IPS-NIHi7 (cell line): ENCODE results near the gene BCL6B.
"Not testable (repeated sequence)": the region's sequence is repeated elsewhere in the genome, so short reads cannot be mapped to it uniquely, and the experiment has no call there.

Experiments
- DNase-seq: peaks from one replicate; pipeline ENCODE4 v3.0.0; 2012; ENCODE audit warnings: mixed read lengths; ENCODE audit errors: extremely low spot score

Gene BCL6B, protein sequence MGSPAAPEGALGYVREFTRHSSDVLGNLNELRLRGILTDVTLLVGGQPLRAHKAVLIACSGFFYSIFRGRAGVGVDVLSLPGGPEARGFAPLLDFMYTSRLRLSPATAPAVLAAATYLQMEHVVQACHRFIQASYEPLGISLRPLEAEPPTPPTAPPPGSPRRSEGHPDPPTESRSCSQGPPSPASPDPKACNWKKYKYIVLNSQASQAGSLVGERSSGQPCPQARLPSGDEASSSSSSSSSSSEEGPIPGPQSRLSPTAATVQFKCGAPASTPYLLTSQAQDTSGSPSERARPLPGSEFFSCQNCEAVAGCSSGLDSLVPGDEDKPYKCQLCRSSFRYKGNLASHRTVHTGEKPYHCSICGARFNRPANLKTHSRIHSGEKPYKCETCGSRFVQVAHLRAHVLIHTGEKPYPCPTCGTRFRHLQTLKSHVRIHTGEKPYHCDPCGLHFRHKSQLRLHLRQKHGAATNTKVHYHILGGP

DNA sequence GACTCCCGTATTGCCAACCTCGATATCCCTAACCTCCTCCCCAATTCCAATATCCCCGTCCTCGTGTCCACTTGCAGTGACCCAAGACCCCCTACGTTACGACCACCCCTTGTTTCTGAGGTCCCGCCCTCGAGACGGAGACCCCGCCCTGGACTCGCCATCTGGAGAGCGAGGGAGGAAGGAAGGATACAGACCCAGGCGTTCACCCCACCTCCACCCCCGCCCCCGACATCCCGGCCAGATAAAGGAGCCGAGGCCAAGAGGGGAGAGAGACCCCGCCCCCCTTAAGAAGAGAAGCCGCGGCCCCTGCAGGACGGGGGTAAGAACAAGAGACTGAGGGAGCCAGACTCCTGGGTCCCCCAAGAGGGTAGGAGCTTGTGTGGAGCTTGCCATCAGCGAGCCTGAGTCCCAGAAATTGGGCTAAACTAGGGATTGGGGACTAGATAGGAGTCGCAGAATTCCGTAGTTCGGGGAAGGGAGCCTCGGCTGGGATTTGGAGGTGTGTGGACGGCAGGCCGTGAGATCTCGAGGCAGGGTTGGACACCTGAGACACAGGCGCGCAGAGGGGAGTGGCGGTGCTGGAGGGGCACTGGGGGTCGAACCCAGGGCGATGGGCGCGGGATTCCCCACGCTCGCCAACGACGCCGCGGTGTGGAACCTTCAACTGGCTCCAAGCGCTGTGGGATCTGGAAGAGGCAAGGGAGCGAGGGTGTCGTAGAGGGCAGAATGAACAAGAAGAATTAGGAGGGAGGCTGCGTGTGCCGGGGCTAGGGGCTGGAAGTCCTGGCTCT is at the start of gene BCL6B:
BCL6B (plus strand) TSS at position 270 of the 791 bp plus-strand sequence. CDS start 622 bp downstream, outside the sequence.
- peak; percentile 39 for DNase-seq

DNA sequence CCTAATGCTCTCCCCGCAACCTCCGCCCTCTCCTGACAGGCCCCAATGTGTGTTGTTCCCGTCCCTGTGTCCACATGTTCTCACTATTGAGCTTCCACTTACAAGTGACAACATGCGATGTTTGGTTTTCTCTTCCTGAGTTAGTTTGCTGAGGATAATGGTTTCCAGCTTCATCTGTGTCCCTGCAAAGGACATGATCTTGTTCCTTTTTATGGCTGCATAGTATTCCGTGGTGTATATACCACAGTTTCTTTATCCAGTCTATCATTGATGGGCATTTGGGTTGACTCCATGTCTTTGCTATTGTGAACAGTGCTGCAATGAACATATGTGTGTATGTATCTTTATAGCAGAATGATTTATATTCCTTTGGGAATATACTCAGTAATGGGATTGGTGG is 43.4 kb upstream of the BCL6B start:
- DNase-seq: not testable (repeated sequence)

DNA sequence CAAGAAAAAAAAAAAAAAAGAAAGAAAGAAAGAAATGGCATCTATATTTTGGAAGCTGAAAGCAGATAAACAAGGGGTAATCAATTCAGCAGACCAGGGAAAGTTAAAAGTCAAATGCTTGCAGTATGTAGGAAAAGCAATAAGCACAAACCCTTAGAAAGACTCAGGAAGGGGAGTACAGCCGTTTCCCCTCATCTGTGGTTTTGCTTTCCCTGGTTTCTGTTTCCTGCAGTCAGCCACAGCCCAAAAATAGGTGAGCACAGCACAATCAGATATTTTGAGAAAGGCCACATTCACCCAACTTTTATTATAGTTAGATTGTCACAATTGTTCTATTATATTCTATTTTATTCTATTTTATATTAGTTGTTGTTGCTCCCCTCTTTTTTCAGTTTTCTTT is 41.4 kb upstream of the BCL6B start:
- DNase-seq: no peak

DNA sequence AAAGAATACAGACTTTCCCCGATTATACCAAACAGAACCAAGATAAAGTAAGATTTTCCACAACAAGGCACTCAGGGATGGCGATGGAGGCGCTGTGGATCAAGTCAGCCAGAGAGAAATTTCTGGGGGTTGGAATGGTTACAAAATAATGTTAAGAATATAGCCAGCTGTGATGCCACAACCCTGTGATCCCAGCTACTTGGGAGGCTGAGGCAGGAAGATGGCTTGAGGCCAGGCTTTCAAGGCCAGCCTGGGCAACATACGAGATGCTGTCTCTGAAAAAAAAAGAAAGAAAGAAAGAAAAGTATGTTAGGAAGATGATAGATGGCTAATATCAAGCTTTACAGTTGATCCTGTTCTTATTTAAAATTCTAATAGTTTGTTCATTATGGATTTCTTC is 37.6 kb upstream of the BCL6B start:
- DNase-seq: no peak

DNA sequence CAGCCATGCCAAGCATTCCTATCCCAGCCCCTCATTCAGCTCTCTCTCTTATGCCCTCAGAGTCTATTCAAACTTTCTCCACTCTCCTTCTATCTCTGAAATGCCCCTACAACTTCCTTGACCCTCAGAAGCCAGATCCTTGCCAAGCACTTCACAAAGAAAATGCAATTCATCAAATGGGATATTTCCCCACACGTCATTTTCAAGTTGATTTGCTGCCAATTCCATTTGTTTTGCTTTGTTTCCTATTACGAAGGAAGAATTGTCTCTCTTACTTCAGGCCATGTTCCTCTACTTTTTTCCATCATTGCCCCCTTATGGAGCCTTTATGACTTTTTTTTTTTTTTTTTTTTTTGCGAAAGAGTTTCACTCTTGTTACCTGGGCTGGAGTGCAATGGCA is 36.2 kb upstream of the BCL6B start:
- DNase-seq: no peak

DNA sequence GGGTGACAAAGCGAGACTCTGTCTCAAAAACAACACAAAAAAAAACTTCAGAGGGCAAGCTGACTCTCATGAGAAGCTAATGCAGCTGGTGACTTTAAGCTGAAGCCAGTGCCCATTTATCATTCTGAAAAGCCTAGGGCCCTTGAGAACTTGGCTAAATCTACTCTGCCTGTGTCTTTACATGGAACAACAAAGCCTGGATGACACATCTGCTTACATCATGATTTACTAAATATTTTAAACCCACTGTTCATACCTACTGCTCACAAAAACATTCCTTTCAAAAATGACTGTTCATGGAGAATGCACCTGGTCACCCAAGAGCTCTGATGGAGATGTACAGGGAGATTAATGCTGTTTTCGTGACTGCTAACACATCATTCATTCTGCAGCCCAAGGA is 33.1 kb upstream of the BCL6B start:
- DNase-seq: no peak

DNA sequence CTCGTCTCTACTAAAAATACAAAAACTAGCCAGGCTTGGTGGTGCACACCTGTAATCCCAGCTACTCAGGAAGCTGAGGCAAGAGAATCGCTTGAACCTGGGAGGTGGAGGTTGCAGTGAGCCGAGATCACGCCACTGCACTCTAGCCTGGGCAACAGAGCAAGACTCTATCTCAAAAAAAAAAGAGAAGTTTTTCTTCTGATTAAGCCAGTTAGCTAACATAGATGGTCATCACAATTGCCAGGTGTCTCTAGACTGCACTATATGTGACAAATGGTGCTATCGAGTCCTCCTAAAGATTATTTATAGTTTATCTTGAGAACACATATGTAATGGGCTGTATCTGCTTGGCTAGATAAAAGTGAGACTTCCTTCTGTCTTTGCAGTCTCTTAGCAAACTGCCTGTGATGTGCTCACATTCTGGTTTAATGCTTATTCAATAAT is 29.2 kb upstream of the BCL6B start:
- DNase-seq: not testable (repeated sequence)

DNA sequence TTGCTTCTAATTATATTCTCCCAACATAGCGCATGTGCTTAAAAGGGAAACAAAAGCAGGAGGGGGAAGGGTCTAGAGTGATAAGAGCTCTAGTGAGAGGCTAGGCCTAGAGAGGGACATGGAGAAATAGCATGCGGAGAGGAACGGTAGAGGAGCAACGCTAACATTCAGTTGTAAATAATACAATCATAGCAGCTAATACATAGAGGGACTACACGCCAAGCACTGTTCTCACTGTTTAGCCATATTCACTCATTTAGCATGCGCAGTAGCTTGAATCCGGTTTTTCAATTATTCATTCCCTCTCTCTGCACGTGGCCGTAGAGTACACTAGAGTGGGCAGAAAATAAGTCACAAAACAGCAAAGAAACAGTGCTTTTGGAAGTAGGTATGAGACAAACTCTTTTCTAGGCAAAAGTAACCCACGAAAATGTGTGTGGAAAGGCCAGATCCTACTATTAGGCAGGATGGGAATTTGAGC is 28.7 kb upstream of the BCL6B start:
- DNase-seq: no peak

DNA sequence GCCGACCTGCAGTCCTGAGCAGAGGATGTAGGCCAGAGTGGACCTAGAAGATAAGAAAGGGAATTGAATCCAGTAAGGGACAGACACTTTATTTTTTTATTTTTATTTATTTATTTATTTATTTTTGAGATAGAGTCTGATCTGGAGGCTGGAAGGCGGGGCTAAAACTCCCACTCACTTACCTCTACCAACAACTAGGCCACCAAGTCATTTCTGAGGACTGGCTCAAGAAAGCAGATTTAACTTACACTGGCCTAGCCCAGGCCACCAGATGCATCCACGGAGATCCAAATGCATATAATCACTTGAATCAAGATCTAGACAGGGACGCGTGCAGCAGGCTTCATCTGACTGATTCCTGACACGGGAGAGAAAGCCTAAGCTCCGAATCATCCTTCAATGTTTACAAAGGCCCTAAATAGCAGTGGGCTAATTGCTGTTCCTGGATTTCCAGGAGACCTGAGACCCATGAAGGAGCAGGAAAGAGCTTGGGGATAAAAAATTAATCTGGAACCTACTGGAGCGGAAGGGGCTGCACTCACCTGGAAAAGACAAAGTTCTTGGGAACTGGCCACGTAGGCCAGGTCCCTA is 28.1 kb upstream of the BCL6B start:
- no peak for DNase-seq

DNA sequence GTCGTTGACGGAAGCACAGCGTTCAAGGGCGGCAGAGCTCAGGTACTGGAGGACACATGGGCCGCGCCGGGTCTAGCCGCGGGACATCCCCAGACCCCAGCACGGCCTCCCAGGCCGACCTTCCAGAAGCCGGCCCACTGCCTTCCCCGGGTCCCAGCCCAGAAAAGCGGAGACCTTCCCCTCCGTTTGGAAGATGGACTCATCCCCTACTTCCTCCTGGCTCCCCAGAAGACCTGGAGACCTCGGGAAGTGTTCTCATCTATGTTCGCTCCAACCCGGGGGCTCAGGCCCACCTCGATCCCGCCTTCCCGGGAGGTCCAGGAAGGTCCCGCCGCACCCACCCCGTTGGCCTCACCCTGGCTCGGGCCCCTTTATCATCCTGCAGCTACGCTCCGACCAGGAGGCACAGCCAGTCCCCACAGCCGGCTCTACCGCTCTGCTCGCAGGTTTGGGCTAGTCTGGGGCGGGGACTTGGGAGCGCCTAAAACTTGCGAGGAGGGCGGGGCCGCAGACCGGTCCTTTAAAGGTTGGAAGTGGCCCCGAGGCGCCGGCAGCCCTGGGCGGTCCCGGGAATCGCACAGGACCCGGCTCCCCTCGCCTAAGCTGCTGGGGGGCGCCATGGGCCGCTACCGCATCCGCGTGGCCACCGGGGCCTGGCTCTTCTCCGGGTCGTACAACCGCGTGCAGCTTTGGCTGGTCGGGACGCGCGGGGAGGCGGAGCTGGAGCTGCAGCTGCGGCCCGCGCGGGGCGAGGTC is 27.2 kb upstream of the BCL6B start, which contains the start of gene ALOX12:
ALOX12 (plus strand) TSS at position 550 of the 756 bp plus-strand sequence; CDS start at position 619, 69 bp downstream.
- DNase-seq: peak; percentile 76

DNA sequence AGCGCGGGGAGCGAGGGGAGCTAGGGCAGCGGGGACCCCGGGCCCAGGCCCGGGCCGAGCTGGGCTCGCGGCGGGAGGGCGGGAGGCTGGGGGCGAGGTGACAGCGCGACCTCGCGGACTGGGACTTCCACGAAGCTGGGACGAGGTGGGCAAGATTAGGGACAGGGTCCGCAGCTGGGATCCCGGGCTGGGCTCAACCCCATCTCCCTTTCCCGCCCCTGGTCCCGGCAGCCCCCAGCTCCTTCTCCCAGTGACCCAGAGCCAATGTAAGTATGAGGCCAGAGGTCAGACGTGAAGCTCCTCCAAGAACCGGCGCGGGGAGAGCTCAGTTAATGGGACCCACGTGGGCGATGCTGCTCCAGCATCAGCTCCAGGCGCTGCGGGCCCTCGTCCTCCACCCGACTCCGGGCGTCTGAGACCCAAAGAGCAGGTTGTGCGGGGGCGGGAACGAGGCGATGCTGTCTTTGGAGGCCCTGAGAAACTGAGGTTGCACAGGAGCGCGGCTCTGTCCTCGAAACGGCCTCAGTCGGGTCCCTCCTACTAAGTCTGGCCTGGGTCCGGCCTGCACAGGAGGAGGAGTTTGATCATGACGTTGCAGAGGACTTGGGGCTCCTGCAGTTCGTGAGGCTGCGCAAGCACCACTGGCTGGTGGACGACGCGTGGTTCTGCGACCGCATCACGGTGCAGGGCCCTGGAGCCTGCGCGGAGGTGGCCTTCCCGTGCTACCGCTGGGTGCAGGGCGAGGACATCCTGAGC is 26.4 kb upstream of the BCL6B start:
- DNase-seq: peak; percentile 45

DNA sequence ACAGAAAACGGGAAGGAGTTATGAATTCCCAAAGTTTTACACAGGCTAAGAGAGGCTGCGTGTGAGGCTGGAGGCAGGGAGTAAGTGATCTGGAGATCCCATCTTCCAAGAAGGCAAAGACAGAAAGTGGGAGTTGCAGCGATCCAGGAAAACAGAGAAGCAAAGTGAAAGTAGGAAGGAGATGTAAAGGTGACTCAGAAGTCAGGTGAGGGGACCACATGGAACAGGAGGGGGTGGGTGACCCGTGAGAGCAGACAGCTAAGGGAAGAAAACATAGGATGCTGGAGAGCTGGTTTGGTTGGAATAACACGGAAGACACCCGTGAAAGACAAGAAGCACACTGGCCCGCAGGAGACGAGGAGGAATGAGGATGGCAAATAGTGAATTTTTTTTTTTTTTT is 25.7 kb upstream of the BCL6B start:
- no peak for DNase-seq

DNA sequence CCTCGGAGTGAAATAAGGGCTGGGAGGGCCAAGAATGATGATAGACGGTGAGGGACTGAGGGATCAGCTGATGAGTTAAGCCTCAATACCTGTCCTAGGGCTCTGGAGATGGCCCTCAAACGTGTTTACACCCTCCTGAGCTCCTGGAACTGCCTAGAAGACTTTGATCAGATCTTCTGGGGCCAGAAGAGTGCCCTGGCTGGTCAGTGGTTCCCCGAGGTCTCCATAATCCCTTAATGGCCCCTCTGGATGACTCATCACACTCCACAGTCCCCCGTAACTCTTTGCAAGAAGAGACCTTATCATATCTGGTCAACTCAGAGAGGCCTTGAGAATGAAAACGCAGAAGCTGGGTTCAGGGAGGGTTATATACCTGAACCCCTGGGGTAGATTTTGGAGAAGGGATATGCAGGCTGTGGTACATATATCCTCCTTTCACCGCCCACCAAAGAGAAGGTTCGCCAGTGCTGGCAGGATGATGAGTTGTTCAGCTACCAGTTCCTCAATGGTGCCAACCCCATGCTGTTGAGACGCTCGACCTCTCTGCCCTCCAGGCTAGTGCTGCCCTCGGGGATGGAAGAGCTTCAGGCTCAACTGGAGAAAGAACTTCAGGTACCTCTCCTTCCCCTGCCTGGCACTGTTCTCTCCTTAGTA is 23.9 kb upstream of the BCL6B start:
- no peak for DNase-seq

DNA sequence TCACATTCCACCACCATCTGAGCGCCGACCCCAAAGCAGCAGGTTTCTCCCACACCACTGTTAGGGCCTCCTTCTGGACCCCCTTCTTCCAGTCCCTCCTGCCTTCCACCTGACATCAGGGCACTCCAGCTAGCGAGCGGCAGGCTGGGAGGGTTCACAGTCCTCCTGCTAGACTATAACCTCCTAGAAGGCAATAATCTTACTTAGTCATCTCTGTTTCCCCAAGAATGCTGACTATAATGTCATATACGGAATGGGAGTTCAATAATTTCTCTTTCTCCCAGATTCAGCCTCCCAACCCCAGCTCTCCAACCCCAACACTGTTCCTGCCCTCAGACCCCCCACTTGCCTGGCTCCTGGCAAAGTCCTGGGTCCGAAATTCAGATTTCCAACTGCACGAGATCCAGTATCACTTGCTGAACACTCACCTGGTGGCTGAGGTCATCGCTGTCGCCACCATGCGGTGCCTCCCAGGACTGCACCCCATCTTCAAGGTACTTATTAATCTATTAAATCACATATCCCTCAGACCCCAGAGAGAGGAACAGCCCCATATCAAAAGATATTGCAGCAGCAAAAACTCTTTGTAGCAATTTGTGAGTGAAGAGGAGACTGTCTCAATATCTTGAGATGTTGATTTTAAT is 21.4 kb upstream of the BCL6B start:
- DNase-seq: peak; percentile 42

DNA sequence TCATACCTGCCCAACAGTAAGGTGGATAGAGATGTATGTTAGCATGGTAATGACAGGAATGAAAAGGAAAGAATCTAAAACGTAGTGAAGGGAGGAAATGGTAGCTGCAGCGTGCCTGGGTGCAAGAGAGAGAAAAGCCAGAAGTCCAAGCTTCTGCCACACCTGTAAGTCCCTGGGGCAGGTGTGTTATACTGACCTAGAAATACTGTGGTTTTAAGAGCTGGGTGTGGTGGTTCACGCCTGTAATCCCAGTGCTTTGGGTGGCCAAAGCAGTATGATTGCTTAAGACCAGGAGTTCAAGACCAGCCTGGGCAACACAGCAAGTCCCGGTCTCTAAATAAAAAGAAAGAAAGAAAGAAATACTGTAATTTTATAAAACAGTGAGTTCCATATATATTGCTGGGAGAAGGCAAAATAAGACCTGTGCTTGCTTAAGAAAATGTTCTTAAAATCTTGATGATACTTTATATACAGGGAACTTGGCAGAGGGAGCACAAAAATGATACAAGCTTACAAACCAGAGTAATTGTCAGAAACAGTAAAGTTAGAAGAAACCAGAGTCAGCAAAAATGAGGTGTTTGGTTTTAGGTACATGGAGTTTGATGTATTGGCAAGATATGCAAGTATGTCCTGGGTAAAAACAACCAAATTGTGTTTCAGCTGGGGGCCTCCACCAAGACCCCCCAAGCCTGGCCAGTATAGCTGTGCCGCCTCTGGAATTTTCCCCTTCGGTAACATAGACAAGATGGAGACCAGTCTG is 20.4 kb upstream of the BCL6B start:
- no peak for DNase-seq

DNA sequence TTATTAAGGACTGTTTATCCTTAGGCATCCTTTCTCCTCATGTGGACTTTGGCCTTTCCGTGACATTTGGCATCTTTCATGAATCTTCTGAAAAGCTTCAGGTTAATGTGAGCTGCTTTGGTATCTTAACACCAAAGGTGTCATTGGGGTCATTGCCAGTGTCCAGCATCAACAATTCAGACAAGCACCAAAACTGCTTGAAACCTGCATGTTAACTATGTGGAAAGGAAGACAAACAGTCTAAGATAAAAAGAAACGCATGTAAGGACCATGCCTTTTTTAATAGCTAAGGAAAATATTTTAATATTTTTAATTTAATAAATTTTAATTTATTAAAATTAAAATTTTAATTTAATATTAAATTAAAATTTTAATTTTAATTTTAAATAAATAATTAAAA is 19.1 kb upstream of the BCL6B start:
- no peak for DNase-seq

DNA sequence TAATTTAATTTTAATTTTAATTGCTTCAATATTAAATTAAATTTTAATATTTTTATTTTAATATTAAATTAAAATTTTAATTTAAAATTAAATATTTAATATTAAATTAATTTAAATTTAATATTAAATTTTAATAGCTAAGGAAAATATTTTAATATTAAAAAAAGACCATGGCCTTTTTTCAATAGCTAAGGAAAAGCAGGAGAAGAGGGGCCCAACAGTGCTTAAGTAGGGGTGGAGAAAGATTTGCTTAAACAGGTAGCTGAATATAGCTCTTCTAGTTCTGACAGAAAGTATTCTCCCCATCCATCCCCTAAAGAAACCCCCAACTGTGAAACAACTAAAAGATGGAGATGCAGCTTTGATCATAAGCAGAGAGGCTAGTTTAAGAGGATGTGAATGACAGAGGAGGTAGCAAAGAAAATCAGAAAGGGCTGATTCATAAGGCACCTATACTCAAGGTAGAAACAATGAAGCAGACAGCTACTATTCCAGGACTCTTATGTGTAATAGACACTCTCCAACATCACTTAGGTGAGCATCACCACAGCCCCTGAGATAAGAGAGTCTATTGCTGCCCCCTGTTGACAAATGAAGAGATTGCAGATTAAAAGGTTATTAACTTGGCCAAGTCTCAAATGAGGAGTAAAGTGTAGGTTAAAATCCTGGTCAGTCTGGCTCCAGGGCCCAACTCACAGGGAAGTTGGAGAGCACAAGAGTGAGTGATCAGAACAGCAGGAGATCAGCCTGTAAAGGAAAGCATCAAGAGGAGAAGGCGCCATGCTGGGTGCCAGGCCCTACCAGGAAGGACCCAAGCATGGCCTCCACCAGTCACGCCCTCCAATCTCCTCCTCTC is 18.2 kb upstream of the BCL6B start:
- DNase-seq: peak; percentile 52

DNA sequence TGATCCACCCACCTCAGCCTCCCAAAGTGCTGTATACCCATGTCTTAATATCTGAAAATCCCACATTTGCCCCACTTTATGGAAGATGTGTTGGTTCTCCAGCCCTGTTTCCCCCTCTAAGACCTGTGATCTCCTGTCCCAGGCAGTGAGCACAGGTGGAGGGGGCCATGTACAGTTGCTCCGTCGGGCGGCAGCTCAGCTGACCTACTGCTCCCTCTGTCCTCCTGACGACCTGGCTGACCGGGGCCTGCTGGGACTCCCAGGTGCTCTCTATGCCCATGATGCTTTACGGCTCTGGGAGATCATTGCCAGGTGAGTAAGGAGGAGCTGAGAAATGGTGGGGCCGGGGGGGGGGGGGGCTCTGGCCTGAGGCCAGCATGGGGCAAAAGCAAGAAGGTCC is 17.1 kb upstream of the BCL6B start:
- no peak for DNase-seq
